Measurements from ENCODE around the gene BLVRB.

DNA sequence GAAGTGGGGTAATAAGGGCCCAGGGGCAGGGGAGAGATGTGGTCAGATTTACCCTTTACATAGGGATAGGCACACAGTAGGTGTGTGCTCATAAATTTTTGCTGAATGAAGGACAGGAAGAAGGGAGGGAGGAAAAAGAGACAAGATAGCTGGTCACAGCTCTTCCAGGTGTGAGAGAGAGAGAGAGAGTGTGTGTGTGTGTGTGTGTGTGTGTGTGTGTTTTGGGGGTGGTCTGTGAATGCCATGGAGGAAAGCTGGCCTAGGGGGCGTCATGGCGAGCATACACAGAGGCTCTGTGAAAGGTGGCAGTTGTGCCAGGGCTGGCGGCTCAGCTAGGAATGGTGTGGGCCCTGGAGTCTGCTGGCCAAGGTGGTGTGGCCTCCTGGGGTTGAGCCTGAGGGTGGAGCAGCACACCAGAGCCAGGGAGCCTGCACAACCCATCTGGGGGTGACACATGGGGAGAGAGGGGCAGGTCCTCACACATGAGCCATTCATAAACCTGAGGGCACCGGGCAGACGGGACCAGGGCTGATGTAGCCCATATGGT is 46.4 kb downstream of the BLVRB start:
- TF ChIP-seq POLR2A (IDR thresholded peaks at IDR 0.05), result no peak
- no peak for TF ChIP-seq CTCF (IDR thresholded peaks at IDR 0.05)
